Astrocyte (in vitro differentiated cells and primary cell): ENCODE results near the gene GRK3. TPM values are rescaled to one million over a fixed set of nuclear protein-coding genes. Genes with fewer than 3 reads are reported as not detected.

Source experiments
- DNase-seq: peaks from one replicate; pipeline ENCODE4 v3.0.0-alpha.2; 2010; ENCODE audit warnings: low read depth
- FAIRE-seq: peaks from 2 replicates; lab custom pipeline; 2011; peaks lifted over from hg19 to GRCh38; lab: Jason Lieb, UNC
- H2AFZ ChIP-seq: 2 replicates; pipeline ENCODE4 v1.6.0; 2012; ENCODE audit warnings: low read depth, low read length, inconsistent platforms
- H3K27ac ChIP-seq: 2 replicates; pipeline ENCODE4 v1.5.1; 2011; ENCODE audit warnings: low read depth, low read length, inconsistent platforms
- H3K27me3 ChIP-seq: 2 replicates; pipeline ENCODE4 v1.6.0; 2011; ENCODE audit warnings: low read length, inconsistent platforms; ENCODE audit not compliant: insufficient read depth
- H3K36me3 ChIP-seq: 2 replicates; pipeline ENCODE4 v1.5.1; 2011; ENCODE audit warnings: low read length, inconsistent platforms; ENCODE audit not compliant: insufficient read depth
- H3K4me1 ChIP-seq: 2 replicates; pipeline ENCODE4 v1.5.1; 2011; ENCODE audit warnings: low read length, inconsistent platforms; ENCODE audit not compliant: insufficient read depth
- H3K4me2 ChIP-seq: 2 replicates; pipeline ENCODE4 v1.6.0; 2012; ENCODE audit warnings: low read length, inconsistent platforms
- H3K4me3 ChIP-seq: 2 replicates; pipeline ENCODE4 v1.5.1; 2011; ENCODE audit warnings: low read depth, mild to moderate bottlenecking, low read length, inconsistent platforms; ENCODE audit not compliant: insufficient read depth
- H3K79me2 ChIP-seq: 2 replicates; pipeline ENCODE4 v1.6.0; 2012; ENCODE audit warnings: mild to moderate bottlenecking, low read length, inconsistent platforms; ENCODE audit not compliant: insufficient read depth
- H3K9ac ChIP-seq: 2 replicates; pipeline ENCODE4 v1.6.0; 2012; ENCODE audit warnings: mild to moderate bottlenecking, low read length, inconsistent platforms
- H3K9me3 ChIP-seq: 2 replicates; pipeline ENCODE4 v1.5.1; 2012; ENCODE audit warnings: low read depth, mild to moderate bottlenecking, low read length, inconsistent platforms; ENCODE audit not compliant: insufficient read depth
- H4K20me1 ChIP-seq: 2 replicates; pipeline ENCODE4 v1.6.0; 2012; ENCODE audit warnings: low read length, inconsistent platforms; ENCODE audit not compliant: insufficient read depth
- H3K27ac Mint-ChIP-seq: one replicate; pipeline ENCODE4 v1.8.0; 2021; ENCODE audit warnings: mild to moderate bottlenecking, mixed read lengths; ENCODE audit not compliant: unreplicated experiment
- H3K27me3 Mint-ChIP-seq: one replicate; pipeline ENCODE4 v1.8.0; 2021; ENCODE audit warnings: low read depth, mixed read lengths; ENCODE audit not compliant: unreplicated experiment
- H3K36me3 Mint-ChIP-seq: one replicate; pipeline ENCODE4 v1.8.0; 2021; ENCODE audit warnings: low read depth, mixed read lengths; ENCODE audit not compliant: unreplicated experiment
- H3K4me1 Mint-ChIP-seq: one replicate; pipeline ENCODE4 v1.8.0; 2021; ENCODE audit warnings: low read depth, mixed read lengths; ENCODE audit not compliant: unreplicated experiment
- H3K4me3 Mint-ChIP-seq: one replicate; pipeline ENCODE4 v1.8.0; 2021; ENCODE audit warnings: mild to moderate bottlenecking, moderate library complexity, mixed read lengths; ENCODE audit not compliant: unreplicated experiment
- H3K9me3 Mint-ChIP-seq: one replicate; pipeline ENCODE4 v1.8.0; 2021; ENCODE audit warnings: mild to moderate bottlenecking, mixed read lengths; ENCODE audit not compliant: unreplicated experiment
- EZH2 ChIP-seq: IDR thresholded peaks from 2 replicates; pipeline ENCODE4 v1.6.1; 2012; ENCODE audit warnings: mild to moderate bottlenecking, low read length, inconsistent platforms; ENCODE audit not compliant: insufficient read depth
- total RNA-seq: library from RNA; stranded (reverse); gene quantifications from 2 replicates; pipeline ENCODE4 v1.2.1, GENCODE V29; 2021
- TF ChIP-seq, protein P1 (sequence below): IDR thresholded peaks from 2 replicates; pipeline ENCODE4 v1.5.1; 2011; ENCODE audit warnings: low read depth, mild to moderate bottlenecking, inconsistent platforms, low read length, moderate library complexity; ENCODE audit not compliant: insufficient read depth

The GRK3 gene
- total RNA-seq, 1 donor from 2014 or later: 7.2 TPM

DNA sequence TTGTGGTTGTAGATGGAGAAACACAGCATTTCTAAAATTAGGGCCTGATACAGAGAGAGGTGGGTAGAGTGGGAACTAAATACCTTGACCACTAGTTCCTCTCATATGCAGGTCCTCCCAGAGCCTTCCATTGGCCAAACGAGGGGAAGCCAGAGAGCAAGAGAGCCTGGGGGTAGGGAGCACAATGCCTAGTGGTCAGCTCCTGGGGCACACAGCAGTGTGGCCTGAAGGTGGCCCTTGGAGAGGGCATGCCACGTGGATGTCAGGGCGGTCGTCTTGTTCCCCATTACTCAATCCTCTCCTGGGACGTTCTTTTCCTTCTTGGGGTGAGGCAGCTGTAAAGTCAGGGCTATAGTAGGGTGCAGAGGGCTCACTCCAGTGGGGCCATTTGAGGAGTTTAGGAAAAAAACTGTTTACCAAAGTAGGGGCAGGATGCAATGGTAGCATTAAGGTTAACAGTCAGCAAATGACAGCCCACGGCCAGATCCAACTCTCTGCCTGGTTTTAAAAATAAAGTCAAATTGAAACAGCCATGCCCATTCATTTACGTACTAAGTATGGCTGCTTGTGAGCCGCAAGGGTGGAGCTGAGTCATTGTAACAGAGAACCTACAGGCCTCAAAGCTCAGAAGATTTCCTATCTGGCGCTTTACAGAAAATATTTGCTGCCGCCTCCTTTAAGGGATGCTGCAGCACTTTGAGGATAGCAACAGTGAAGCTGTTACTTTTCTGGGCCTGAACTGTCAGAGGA lies 185.1 kb downstream of the GRK3 start:
- Mint-ChIP-seq H3K27me3 (peaks cover 4% of the 10 kb centered on the region), H3K36me3 (no peaks in the 10 kb centered on the region), H3K4me1 (peaks cover 14% of the 10 kb centered on the region), H3K27ac (no peak overlapping the region), H3K9me3 (peaks cover 4% of the 10 kb centered on the region), H3K4me3 (no peak overlapping the region)
- Histone ChIP-seq H3K27me3 (no peaks in the 10 kb centered on the region), H3K4me1 (peaks cover 22% of the 10 kb centered on the region), H3K9me3 (no peaks in the 10 kb centered on the region), H3K4me2 (no peak overlapping the region), H3K9ac (no peak overlapping the region), H3K4me3 (no peak overlapping the region), H4K20me1 (no peaks in the 10 kb centered on the region), H2AFZ (no peak overlapping the region), H3K36me3 (no peaks in the 10 kb centered on the region), H3K27ac (no peak overlapping the region), H3K79me2 (no peaks in the 10 kb centered on the region)
- DNase-seq (peak; percentile 16), FAIRE-seq (no peak)
- TF ChIP-seq, protein P1, sequence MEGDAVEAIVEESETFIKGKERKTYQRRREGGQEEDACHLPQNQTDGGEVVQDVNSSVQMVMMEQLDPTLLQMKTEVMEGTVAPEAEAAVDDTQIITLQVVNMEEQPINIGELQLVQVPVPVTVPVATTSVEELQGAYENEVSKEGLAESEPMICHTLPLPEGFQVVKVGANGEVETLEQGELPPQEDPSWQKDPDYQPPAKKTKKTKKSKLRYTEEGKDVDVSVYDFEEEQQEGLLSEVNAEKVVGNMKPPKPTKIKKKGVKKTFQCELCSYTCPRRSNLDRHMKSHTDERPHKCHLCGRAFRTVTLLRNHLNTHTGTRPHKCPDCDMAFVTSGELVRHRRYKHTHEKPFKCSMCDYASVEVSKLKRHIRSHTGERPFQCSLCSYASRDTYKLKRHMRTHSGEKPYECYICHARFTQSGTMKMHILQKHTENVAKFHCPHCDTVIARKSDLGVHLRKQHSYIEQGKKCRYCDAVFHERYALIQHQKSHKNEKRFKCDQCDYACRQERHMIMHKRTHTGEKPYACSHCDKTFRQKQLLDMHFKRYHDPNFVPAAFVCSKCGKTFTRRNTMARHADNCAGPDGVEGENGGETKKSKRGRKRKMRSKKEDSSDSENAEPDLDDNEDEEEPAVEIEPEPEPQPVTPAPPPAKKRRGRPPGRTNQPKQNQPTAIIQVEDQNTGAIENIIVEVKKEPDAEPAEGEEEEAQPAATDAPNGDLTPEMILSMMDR: no peak
- no peak for TF ChIP-seq EZH2

DNA sequence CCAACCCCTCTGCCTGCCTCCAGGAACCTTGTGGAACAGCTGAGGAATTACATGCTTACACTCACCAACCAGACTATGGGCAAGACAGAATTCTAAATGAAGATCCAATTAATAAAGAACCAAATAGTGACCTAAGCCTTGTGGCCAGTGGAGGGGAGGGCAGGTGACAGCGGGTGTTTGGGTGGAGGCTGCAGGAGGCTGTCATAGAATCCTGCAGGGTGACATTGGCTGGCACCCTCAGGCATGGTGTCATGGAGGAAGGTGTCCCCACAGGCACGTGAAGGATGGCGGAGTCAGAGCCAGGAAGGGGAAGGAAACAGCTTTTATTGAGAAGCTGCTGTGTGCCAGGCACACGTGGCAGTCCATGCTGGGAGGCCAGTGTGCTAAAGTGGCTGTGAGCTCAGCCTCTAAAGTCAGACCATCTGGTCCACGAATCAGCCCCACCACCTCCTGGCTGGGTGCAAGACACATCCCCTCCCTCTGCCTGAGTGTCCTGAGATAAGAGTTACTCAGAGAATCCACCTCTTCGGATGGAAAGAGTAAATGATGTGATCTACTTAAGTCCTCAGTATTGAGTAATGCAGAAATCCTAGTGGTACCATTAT lies 186.2 kb downstream of the GRK3 start:
- H3K9me3 ChIP-seq: no peaks in the 10 kb centered on the region
- peaks cover 9% of the 10 kb centered on the region for H3K4me1 Mint-ChIP-seq
- H3K27me3 Mint-ChIP-seq: peaks cover 4% of the 10 kb centered on the region
- H3K9me3 Mint-ChIP-seq: peaks cover 4% of the 10 kb centered on the region
- no peak overlapping the region for H3K4me3 ChIP-seq
- peaks cover 27% of the 10 kb centered on the region for H3K4me1 ChIP-seq
- no peak overlapping the region for H3K4me2 ChIP-seq
- DNase-seq (peak; percentile 31), FAIRE-seq (no peak)
- H3K36me3 Mint-ChIP-seq: no peaks in the 10 kb centered on the region
- H3K4me3 Mint-ChIP-seq: no peak overlapping the region
- no peaks in the 10 kb centered on the region for H3K27me3 ChIP-seq
- H3K27ac ChIP-seq: no peak overlapping the region
- no peaks in the 10 kb centered on the region for H4K20me1 ChIP-seq
- H3K79me2 ChIP-seq: no peaks in the 10 kb centered on the region
- H3K9ac ChIP-seq: no peak overlapping the region
- no peak overlapping the region for H2AFZ ChIP-seq
- no peak overlapping the region for H3K27ac Mint-ChIP-seq
- no peaks in the 10 kb centered on the region for H3K36me3 ChIP-seq
- TF ChIP-seq, protein P1: no peak
- TF ChIP-seq EZH2: no peak

DNA sequence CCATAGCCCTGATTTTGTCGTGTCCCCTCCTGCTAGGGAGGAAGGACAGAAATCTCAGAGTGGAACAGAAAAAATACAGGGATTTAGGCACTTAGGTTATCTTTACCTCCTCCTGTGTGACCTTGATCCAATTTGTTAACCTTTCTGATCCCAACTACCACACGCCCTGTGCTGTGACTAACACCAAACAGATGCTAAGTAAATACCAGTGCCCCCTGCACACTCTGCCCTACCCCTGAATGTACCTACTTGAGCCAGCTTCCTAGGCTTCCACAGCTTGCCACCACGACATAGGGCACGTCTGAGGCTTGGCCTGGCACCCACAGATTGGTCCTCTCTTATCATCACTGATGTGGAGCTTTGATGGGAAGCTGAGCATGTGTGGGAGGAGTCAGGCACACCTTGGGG lies 186.7 kb downstream of the GRK3 start:
- no peak for TF ChIP-seq EZH2
- TF ChIP-seq, protein P1: no peak
- Histone ChIP-seq H3K27me3 (no peaks in the 10 kb centered on the region), H3K4me1 (peaks cover 22% of the 10 kb centered on the region), H3K9me3 (no peaks in the 10 kb centered on the region), H3K36me3 (no peaks in the 10 kb centered on the region), H3K27ac (no peak overlapping the region), H3K4me3 (no peak overlapping the region), H2AFZ (no peak overlapping the region), H3K4me2 (no peak overlapping the region), H3K9ac (no peak overlapping the region), H4K20me1 (no peaks in the 10 kb centered on the region), H3K79me2 (no peaks in the 10 kb centered on the region)
- no peaks in the 10 kb centered on the region for H3K36me3 Mint-ChIP-seq
- peaks cover 4% of the 10 kb centered on the region for H3K27me3 Mint-ChIP-seq
- H3K27ac Mint-ChIP-seq: no peak overlapping the region
- FAIRE-seq: no peak
- peaks cover 4% of the 10 kb centered on the region for H3K9me3 Mint-ChIP-seq
- peaks cover 8% of the 10 kb centered on the region for H3K4me1 Mint-ChIP-seq
- no peak for DNase-seq
- H3K4me3 Mint-ChIP-seq: no peak overlapping the region
